GM18505 (cell line): ENCODE measurements around the gene USH2A.
"Not testable (repeated sequence)": the region's sequence is repeated elsewhere in the genome, so short reads cannot be mapped to it uniquely, and the experiment has no call there.

Source experiments
- ATAC-seq: cut with Tn5 transposase; IDR thresholded peaks from one replicate; pipeline ENCODE4 v1.9.1; 2021; ENCODE audit not compliant: unreplicated experiment
- POLR2A ChIP-seq: IDR thresholded peaks from 4 replicates; pipeline ENCODE4 v1.6.1; 2011; ENCODE audit warnings: borderline replicate concordance; ENCODE audit not compliant: insufficient read depth, insufficient read length; ENCODE audit errors: extremely low read depth

USH2A gene

GRCh38 chr1:216186141-216186540 is 237.1 kb downstream of the USH2A start:
- TF ChIP-seq POLR2A = no peak
- no peak for ATAC-seq

GRCh38 chr1:216184126-216184680 is 239.0 kb downstream of the USH2A start:
- TF ChIP-seq POLR2A = no peak
- no peak for ATAC-seq

- no peak for ATAC-seq
Observed at GRCh38 chr1:216183454-216183853, 239.8 kb downstream of the USH2A start.

GRCh38 chr1:216183007-216183406 is 240.2 kb downstream of the USH2A start:
- no peak for ATAC-seq
- no peak for TF ChIP-seq POLR2A

More at GRCh38 chr1:216183454-216183853, 239.8 kb downstream of the USH2A start:
- no peak for TF ChIP-seq POLR2A

- TF ChIP-seq POLR2A = no peak
- ATAC-seq = no peak
Observed at GRCh38 chr1:216181590-216181989, 241.7 kb downstream of the USH2A start.

GRCh38 chr1:216178281-216178680 is 245.0 kb downstream of the USH2A start:
- TF ChIP-seq POLR2A = no peak

GRCh38 chr1:216176970-216177369 is 246.3 kb downstream of the USH2A start:
- ATAC-seq = no peak
- TF ChIP-seq POLR2A = no peak

More at GRCh38 chr1:216178281-216178680, 245.0 kb downstream of the USH2A start:
- ATAC-seq = no peak

- ATAC-seq = no peak
Observed at GRCh38 chr1:216175714-216176113, 247.5 kb downstream of the USH2A start.

GRCh38 chr1:216173376-216173995 is 249.8 kb downstream of the USH2A start:
- no peak for TF ChIP-seq POLR2A
- ATAC-seq = no peak

More at GRCh38 chr1:216175714-216176113, 247.5 kb downstream of the USH2A start:
- no peak for TF ChIP-seq POLR2A

- ATAC-seq = no peak
Observed at GRCh38 chr1:216169351-216169750, 253.9 kb downstream of the USH2A start.

GRCh38 chr1:216168546-216168945 is 254.7 kb downstream of the USH2A start:
- TF ChIP-seq POLR2A = no peak
- ATAC-seq = no peak

More at GRCh38 chr1:216169351-216169750, 253.9 kb downstream of the USH2A start:
- TF ChIP-seq POLR2A = no peak

GRCh38 chr1:216154063-216154462 is 269.2 kb downstream of the USH2A start:
- ATAC-seq = no peak
- TF ChIP-seq POLR2A = no peak

GRCh38 chr1:216153130-216153529 is 270.1 kb downstream of the USH2A start:
- ATAC-seq = no peak

GRCh38 chr1:216145451-216146018 is 277.7 kb downstream of the USH2A start:
- not testable (repeated sequence) for ATAC-seq

More at GRCh38 chr1:216153130-216153529, 270.1 kb downstream of the USH2A start:
- TF ChIP-seq POLR2A = no peak
